HPDE6-E6E7 (cell line): ENCODE measurements around the gene PLPP1.
A peak's percentile ranks its signal among the peaks of the same experiment; 100 is the strongest.

Experiments
- DNase-seq: peaks from one replicate; pipeline ENCODE4 v3.0.0; 2011; ENCODE audit warnings: missing footprints; ENCODE audit errors: extremely low spot score

PLPP1 gene

GRCh38 chr5:55534436-55535198 is at the start of gene PLPP1:
Gene PLPP1, minus strand, starts transcription at chr5:55534964. Its CDS starts 335 bp downstream, at chr5:55534629.
- peak; percentile 86 for DNase-seq

- DNase-seq = no peak
These were observed 48.8 kb upstream of the PLPP1 start for GRCh38 chr5:55583578-55583977.

- no peak for DNase-seq
These were observed 47.5 kb upstream of the PLPP1 start for GRCh38 chr5:55582256-55582655.

- no peak for DNase-seq
These were observed 45.3 kb upstream of the PLPP1 start for GRCh38 chr5:55580042-55580441.

GRCh38 chr5:55578771-55579170 is 44.0 kb upstream of the PLPP1 start:
- no peak for DNase-seq

- DNase-seq = no peak
These were observed 42.7 kb upstream of the PLPP1 start for GRCh38 chr5:55577353-55578060.

GRCh38 chr5:55576661-55577060 is 41.9 kb upstream of the PLPP1 start:
- no peak for DNase-seq

GRCh38 chr5:55575815-55576583 is 41.2 kb upstream of the PLPP1 start:
- no peak for DNase-seq

GRCh38 chr5:55572600-55572999 is 37.8 kb upstream of the PLPP1 start:
- no peak for DNase-seq

- DNase-seq = no peak
These were observed 37.3 kb upstream of the PLPP1 start for GRCh38 chr5:55572020-55572419.

- DNase-seq = no peak
These were observed 35.8 kb upstream of the PLPP1 start for GRCh38 chr5:55570570-55570969.

GRCh38 chr5:55570026-55570425 is 35.3 kb upstream of the PLPP1 start:
- DNase-seq = no peak

- no peak for DNase-seq
These were observed 34.7 kb upstream of the PLPP1 start for GRCh38 chr5:55569513-55569865.

GRCh38 chr5:55568654-55569512 is 34.1 kb upstream of the PLPP1 start:
- DNase-seq = no peak

GRCh38 chr5:55564721-55565120 is 30.0 kb upstream of the PLPP1 start:
- peak; percentile 48 for DNase-seq

- DNase-seq = no peak
These were observed 23.7 kb upstream of the PLPP1 start for GRCh38 chr5:55558484-55558883.

- no peak for DNase-seq
These were observed 22.4 kb upstream of the PLPP1 start for GRCh38 chr5:55557123-55557522.

- no peak for DNase-seq
These were observed 19.9 kb upstream of the PLPP1 start for GRCh38 chr5:55554585-55555202.

GRCh38 chr5:55551904-55552303 is 17.1 kb upstream of the PLPP1 start:
- no peak for DNase-seq

- peak; percentile 22 for DNase-seq
These were observed 16.6 kb upstream of the PLPP1 start for GRCh38 chr5:55551358-55551757.

- DNase-seq = no peak
These were observed 13.0 kb upstream of the PLPP1 start for GRCh38 chr5:55547781-55548180.
